HG03159 (cell line): ENCODE results near the gene NHSL2.
"Not testable (repeated sequence)": the region's sequence is repeated elsewhere in the genome, so short reads cannot be mapped to it uniquely, and the experiment has no call there.

ENCODE experiments used
- ATAC-seq: cut with Tn5 transposase; IDR thresholded peaks from one replicate; pipeline ENCODE4 v1.9.1; 2021; ENCODE audit warnings: mild to moderate bottlenecking, moderate library complexity; ENCODE audit not compliant: unreplicated experiment

Gene NHSL2

GRCh38 chrX:71922686-71923085, 12.0 kb downstream of the NHSL2 start:
- ATAC-seq, result no peak

GRCh38 chrX:71923516-71923915, 12.9 kb downstream of the NHSL2 start:
- no peak for ATAC-seq

- ATAC-seq, result no peak
These were observed 16.4 kb downstream of the NHSL2 start for GRCh38 chrX:71927040-71927439.

DNA sequence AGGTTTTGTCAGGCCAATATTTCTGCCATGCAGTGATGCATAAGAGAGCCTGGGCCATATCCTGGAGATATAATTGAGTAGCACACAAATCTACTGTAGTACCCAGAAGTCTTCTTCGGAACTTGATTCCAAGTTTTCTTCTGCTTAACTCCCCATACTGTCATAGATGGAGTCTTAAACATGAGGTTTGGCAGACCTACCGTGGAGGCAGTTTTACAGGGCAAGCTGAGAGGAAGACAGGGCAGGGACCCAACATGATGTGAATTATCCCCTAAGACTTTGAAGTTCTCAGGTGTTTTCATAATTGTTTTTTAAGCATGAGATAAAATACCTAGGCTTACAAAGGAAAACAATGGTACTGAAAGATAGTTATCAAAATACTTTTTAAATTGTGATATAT, 18.2 kb downstream of the NHSL2 start:
- no peak for ATAC-seq

- ATAC-seq, result no peak
These were observed 19.7 kb downstream of the NHSL2 start for GRCh38 chrX:71930298-71930697.

- no peak for ATAC-seq
These were observed 24.8 kb downstream of the NHSL2 start for GRCh38 chrX:71935476-71935875.

DNA sequence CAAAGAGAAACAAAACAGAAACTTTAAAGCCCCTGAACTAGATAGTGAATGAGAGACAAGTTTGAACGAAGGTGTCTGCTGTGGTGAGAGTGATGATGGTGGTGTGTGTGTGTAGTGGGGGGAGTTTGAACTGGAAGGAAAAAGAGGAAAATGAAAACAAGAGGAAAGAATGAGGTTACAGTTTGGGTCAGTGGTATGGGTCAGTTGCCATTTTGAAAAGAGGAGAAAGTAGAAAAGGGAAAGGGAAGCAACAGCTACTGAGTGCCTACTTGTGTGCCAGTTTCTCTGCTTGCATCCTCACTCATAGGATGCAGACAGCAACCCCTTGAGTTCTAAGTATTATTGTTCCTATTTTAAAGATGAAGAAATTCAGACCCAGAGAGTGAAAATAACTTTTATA, 26.0 kb downstream of the NHSL2 start:
- ATAC-seq, result no peak

DNA sequence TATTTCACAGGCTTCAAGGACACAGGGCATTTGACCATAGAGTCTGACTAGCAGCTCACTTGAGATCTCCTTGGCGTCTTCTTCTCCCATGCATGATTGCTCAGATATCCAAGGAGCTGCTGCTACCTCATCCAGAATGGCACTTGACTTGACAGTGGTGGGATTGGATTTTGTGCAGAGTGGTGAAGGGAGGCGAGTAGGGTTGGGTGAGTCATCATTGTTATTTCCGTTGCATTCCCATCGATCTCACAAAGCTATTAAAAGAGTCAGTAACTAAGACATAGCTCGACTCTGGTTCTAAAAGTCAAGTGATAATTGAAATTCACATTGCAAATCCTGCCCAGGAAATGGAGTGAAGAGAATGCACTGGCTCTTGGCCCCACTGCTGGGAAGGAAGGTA, 27.7 kb downstream of the NHSL2 start:
- no peak for ATAC-seq

DNA sequence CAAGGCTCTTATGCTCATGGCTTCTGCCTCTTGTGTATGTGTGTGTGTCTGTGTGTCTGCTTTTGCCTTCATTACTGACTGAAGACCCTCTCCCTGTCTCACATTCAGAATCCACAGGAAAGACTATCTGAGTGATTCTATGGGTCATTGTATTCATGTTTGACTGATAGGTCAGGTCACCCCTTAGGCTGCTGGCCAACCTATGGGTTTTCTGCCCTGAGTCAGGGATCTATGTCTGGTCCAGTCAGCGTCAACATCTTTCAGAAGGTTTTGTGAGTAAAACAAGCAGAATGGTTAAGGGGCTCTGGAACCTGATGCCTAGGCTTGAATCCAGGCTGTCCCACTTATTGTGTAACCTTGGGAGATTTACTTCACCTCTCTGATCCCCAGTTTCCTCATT, 30.5 kb downstream of the NHSL2 start:
- no peak for ATAC-seq

GRCh38 chrX:71941776-71942175, 31.1 kb downstream of the NHSL2 start:
- ATAC-seq, result no peak

DNA sequence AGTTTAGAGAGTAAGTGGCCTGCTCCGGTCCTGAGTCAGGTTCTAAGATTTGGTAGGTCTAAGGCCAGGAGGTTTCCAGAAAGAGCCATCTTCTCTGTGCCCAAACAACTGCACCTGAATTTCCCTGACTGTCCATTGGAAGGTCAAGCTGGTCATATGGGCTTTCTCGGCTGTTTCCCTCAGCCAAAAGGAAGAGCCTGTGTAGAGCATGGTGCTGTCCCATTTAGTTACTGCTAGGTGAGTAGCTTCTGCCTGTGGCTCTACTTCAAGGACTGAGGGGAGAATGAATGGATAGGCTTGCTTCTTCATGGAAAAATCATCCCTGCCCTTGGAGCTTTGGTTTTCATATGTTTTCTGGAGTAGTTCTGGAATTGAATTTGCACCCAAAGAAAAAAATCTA, 33.7 kb downstream of the NHSL2 start:
- no peak for ATAC-seq

- no peak for ATAC-seq
These were observed 34.7 kb downstream of the NHSL2 start for GRCh38 chrX:71945237-71945805.

DNA sequence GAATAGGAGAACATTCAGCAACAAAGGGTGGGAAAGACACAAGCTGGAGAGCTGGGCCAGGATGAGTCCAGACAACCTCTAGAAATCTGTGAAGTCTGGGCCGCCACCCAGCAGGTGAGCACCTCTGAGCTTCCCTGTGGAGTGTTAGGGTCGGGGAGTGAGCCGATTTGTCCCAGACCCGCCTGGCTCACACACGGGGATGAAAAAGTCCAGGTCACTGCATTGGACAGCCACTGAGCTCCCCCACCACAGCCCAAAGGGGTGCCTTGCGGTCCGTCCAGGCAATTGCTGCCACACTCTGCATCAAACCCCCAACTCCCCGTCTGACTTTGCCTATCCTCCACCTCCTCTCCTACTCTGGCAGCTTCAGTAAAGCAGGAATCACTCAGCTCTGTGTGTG, 38.7 kb downstream of the NHSL2 start:
- no peak for ATAC-seq

GRCh38 chrX:71949844-71950445, 39.3 kb downstream of the NHSL2 start:
- no peak for ATAC-seq

DNA sequence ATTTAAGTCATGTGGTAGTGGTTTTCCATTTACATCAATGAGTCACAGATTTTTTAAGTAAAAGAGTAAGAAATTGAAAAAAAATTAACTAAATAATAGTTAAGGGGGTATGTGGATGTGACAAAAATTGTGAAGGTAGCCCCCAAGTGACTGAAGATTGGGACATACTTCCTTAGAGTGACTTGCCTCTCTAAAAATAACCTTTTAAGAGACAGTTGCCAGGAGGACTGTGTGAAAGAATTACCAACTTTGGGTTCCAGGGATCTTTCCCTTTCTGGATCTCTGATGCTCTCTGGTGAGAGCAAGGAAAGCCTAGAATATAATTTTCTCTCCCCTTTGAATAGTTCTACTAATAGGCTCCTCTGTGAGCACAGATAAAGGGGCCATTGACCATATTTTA, 42.7 kb downstream of the NHSL2 start:
- no peak for ATAC-seq

DNA sequence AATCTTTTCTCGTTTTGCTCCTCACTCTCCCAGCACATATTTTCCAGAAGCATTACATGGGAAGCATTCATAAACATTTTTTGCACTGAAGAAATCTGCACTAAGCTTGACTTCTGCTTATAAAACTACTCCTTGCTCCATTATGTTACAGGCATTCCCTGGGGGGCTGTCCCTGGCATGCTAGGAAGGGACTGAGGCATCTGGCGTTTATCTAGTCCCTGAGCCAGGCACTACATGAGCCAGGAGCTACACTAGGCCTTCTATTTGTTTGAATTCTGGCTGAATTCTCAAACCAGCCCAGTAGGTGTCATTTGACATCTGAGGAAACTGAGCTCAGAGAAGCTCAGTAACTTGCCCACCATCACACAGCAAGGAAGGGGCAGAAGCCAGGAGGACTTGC, 43.3 kb downstream of the NHSL2 start:
- ATAC-seq, result no peak

GRCh38 chrX:71954458-71954857, 43.8 kb downstream of the NHSL2 start:
- ATAC-seq, result no peak

DNA sequence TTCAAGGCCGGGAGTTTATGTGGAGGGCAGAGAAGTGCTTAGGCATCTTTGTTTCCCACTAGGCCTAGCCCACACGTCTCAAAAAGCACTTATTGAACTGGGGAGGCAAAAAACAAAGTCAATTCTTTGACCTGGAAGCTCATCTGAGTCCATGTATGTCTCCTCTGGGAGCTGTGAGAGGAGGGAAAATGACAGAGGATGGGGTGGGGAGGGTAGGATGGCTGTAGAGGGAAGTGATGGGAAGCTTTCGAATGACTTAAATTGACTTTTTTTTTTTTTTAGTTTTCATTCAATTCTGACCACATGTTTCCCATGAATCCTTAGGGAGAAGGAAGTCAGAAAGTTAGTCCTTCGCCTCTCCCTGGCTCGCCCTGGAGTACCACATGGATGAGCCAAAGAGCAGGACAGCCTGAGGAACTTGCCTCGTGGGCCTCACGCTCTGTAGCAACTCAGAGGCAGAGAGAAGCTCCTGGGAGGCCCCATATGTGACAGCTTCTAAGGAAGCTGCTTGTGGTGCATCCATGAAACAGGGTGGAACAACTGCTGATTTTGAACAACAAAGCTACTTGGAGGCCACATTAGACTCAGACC, 45.0 kb downstream of the NHSL2 start:
- ATAC-seq, result no peak

- no peak for ATAC-seq
These were observed 47.6 kb downstream of the NHSL2 start for GRCh38 chrX:71958281-71958675.

GRCh38 chrX:71964184-71964583, 53.5 kb downstream of the NHSL2 start:
- ATAC-seq, result not testable (repeated sequence)

DNA sequence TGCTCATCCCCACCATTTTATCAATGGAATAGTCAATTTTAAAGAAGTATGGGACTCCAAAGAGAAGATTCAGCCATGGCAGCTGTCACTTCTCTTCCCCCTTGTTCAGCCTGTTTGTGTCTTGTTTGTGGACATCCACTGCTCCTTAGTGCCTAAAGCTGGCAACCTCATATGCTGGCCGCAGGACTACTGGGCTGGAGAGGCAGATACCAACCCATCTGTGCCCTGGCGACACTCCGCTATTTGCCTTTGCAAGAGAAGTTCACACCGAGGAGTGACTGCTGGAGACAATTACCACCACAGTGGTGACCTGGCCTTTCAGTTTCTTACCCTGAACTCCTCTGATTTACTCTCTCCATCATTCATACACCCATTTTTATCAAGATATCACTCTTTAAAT, 64.3 kb downstream of the NHSL2 start:
- no peak for ATAC-seq

- no peak for ATAC-seq
These were observed 66.1 kb downstream of the NHSL2 start for GRCh38 chrX:71976753-71977152.

- ATAC-seq, result no peak
These were observed 67.5 kb downstream of the NHSL2 start for GRCh38 chrX:71978164-71978563.
